Body of pancreas (tissue), 4 donors: ENCODE results near the gene PLEKHA3. TPM values are rescaled to one million over a fixed set of nuclear protein-coding genes. Genes with fewer than 3 reads are reported as not detected.
"Not testable (repeated sequence)": the region's sequence is repeated elsewhere in the genome, so short reads cannot be mapped to it uniquely, and the experiment has no call there.

Experiments used
- ATAC-seq: fragments of 150-250 bp; one replicate; pipeline ENCODE4 v1.9.1; 2016
- DNase-seq, 4 donors: peaks; one replicate each; pipeline ENCODE4 v3.0.0-alpha.2; 2019
- H3K27ac ChIP-seq, 4 donors: fragments of 200-600 bp; sonication (generic); 1 replicate in 3 of 4; 2 replicates in 1 of 4; pipeline versions ENCODE4 v1.5.1 to v1.6.1; 2016 to 2019; ENCODE audit warnings: mild to moderate bottlenecking in 1 of 4, mixed read lengths in 1 of 4, moderate library complexity in 1 of 4
- H3K27me3 ChIP-seq, 2 donors: fragments of 200-600 bp; sonication (generic); one replicate each; pipeline ENCODE4 v1.6.0; 2016; ENCODE audit warnings: mild to moderate bottlenecking in 1 of 2
- H3K36me3 ChIP-seq, 2 donors: fragments of 200-600 bp; sonication (generic); replicated peaks in 1 of 2; 2 replicates each; pipeline ENCODE4 v1.5.1; 2016; ENCODE audit warnings: low read depth in 2 of 2; ENCODE audit not compliant: insufficient read depth in 1 of 2
- H3K4me1 ChIP-seq: fragments of 200-600 bp; sonication (generic); one replicate; pipeline ENCODE4 v1.6.0; 2016
- H3K4me3 ChIP-seq, 2 donors: fragments of 200-600 bp; sonication (generic); 1 replicate in 1 of 2; 2 replicates in 1 of 2; pipeline ENCODE4 v1.5.1; 2016 to 2019
- H3K9me3 ChIP-seq, 3 donors: fragments of 200-600 bp; sonication (generic); 1 replicate in 2 of 3; 2 replicates in 1 of 3; pipeline ENCODE4 v1.5.1; 2016
- CTCF ChIP-seq, 7 experiments: fragments of 450-650 bp in 4 of 7; fragments of 200-600 bp in 3 of 7; sonication (generic) in 3 of 7; IDR thresholded peaks; one replicate each; pipeline ENCODE4 v1.5.1; 2016 to 2019; ENCODE audit warnings: antibody characterized with exemption in 7 of 7
- POLR2A ChIP-seq, 3 donors: fragments of 450-650 bp; IDR thresholded peaks; one replicate each; pipeline ENCODE4 v1.6.1; 2016; ENCODE audit warnings: antibody characterized with exemption in 3 of 3, mild to moderate bottlenecking in 2 of 3
- WGBS, 2 donors: methylation state at CpG; one replicate each; pipeline ENCODE4 v1.1.5; 2017; 5-methylcytosine and 5-hydroxymethylcytosine counted together
- intact Hi-C: fragments of 100-400 bp; cut with DNase I; formaldehyde crosslinking; loops from one replicate; pipeline ENCODE4 v1.15.1; 2023
- total RNA-seq, 2 donors: library from RNA; depleted of rRNA; stranded (reverse); fragments of >200 nt; gene quantifications; one replicate each; pipeline ENCODE4 v1.1.0, GENCODE V29; 2016

The PLEKHA3 gene
- total RNA-seq, 2 donors from 2014 or later: 5.3 to 6.5 TPM

- ATAC-seq: no peak
- WGBS, 2 donors: 83 to 88% methylated on average over 1 of the region's 1 CpG
- H3K4me3 ChIP-seq: no peak overlapping the region
Measured at GRCh38 chr2:178517496-178517895, 37.2 kb downstream of the PLEKHA3 start.

GRCh38 chr2:178521304-178522150 lies 41.3 kb downstream of the PLEKHA3 start:
- Histone ChIP-seq H3K27ac (no peak overlapping the region), H3K9me3 (no peaks in the 10 kb centered on the region), H3K36me3 (no peaks in the 10 kb centered on the region), H3K4me3 (no peak overlapping the region), H3K27me3 (no peaks in the 10 kb centered on the region), H3K4me1 (peaks cover 7% of the 10 kb centered on the region)
- ATAC-seq: no peak
- 92 to 96% methylated on average over 11 of the region's 11 CpGs for WGBS, 2 donors
- intact Hi-C loops: no loop called here
- no peak for DNase-seq
- TF ChIP-seq CTCF (IDR thresholded peaks at IDR 0.05) (no peak), POLR2A (IDR thresholded peaks at IDR 0.05) (no peak)

More at GRCh38 chr2:178517496-178517895, 37.2 kb downstream of the PLEKHA3 start:
- no peaks in the 10 kb centered on the region for H3K4me1 ChIP-seq
- no peaks in the 10 kb centered on the region for H3K36me3 ChIP-seq
- no peak for DNase-seq
- no peaks in the 10 kb centered on the region for H3K9me3 ChIP-seq
- intact Hi-C loops: no loop called here
- TF ChIP-seq POLR2A (IDR thresholded peaks at IDR 0.05): no peak
- TF ChIP-seq CTCF (IDR thresholded peaks at IDR 0.05): no peak
- no peaks in the 10 kb centered on the region for H3K27me3 ChIP-seq
- no peak overlapping the region for H3K27ac ChIP-seq

GRCh38 chr2:178522950-178523595 lies 42.8 kb downstream of the PLEKHA3 start:
- Histone ChIP-seq H3K9me3 (no peaks in the 10 kb centered on the region), H3K4me1 (peaks cover 7% of the 10 kb centered on the region), H3K27ac (peak overlapping the region in 3 of 4 donors; percentile 34 to 56 (median 43)), H3K36me3 (no peaks in the 10 kb centered on the region), H3K4me3 (peak overlapping the region; percentile 16 to 41), H3K27me3 (no peaks in the 10 kb centered on the region)
- intact Hi-C loops: no loop called here
- 3 to 23% methylated on average over 24 to 25 of the region's 25 CpGs for WGBS, 2 donors
- peak; percentile 78 to 84 (median 83) for DNase-seq
- ATAC-seq: peak; percentile 99
- TF ChIP-seq CTCF (IDR thresholded peaks at IDR 0.05) (peak; percentile 31 to 87 (median 69)), POLR2A (IDR thresholded peaks at IDR 0.05) (peak in 2 of 3 donors; percentile 55 to 61)

- peak overlapping the region in 3 of 4 donors; percentile 34 to 56 (median 43) for H3K27ac ChIP-seq
- no peak for ATAC-seq
- WGBS, 2 donors: 23 to 46% methylated on average over 8 of the region's 8 CpGs
- H3K4me1 ChIP-seq: peaks cover 7% of the 10 kb centered on the region
- H3K27me3 ChIP-seq: no peaks in the 10 kb centered on the region
- no peak for DNase-seq
- H3K4me3 ChIP-seq: peak overlapping the region; percentile 16 to 41
- TF ChIP-seq POLR2A (IDR thresholded peaks at IDR 0.05) (no peak), CTCF (IDR thresholded peaks at IDR 0.05) (no peak)
- H3K9me3 ChIP-seq: no peaks in the 10 kb centered on the region
- intact Hi-C loops: no loop called here
- H3K36me3 ChIP-seq: no peaks in the 10 kb centered on the region
Measured at GRCh38 chr2:178523596-178524134, 43.4 kb downstream of the PLEKHA3 start.

GRCh38 chr2:178525010-178525409 lies 44.8 kb downstream of the PLEKHA3 start:
- WGBS, 2 donors: 93 to 96% methylated on average over 5 of the region's 5 CpGs
- H3K9me3 ChIP-seq, H3K27me3 ChIP-seq, H3K36me3 ChIP-seq, intact Hi-C loops, H3K27ac ChIP-seq, H3K4me1 ChIP-seq, DNase-seq, H3K4me3 ChIP-seq, ATAC-seq: not testable (repeated sequence)

GRCh38 chr2:178525460-178525859 lies 45.2 kb downstream of the PLEKHA3 start:
- H3K27ac ChIP-seq, DNase-seq, H3K4me3 ChIP-seq, intact Hi-C loops, ATAC-seq, H3K27me3 ChIP-seq, H3K4me1 ChIP-seq, H3K9me3 ChIP-seq, H3K36me3 ChIP-seq: not testable (repeated sequence)
- 79 to 100% methylated on average over 1 of the region's 1 CpG for WGBS, 2 donors
